Naive thymus-derived CD4-positive, alpha-beta T cell (primary cell): ENCODE results near the gene CLSTN1. TPM values are rescaled to one million over a fixed set of nuclear protein-coding genes. Genes with fewer than 3 reads are reported as not detected.

ENCODE experiments used
- ATAC-seq: fragments of 150-1000 bp; cut with Tn5 transposase; 2 replicates; pipeline ENCODE4 v1.10.0; 2021; ENCODE audit warnings: mild to moderate bottlenecking, moderate library complexity
- CTCF ChIA-PET: fragments of 350-600 bp; sonication (Branson Sonifier 250); formaldehyde crosslinking; loops from one replicate; lab custom pipeline; 2021; ENCODE audit warnings: antibody characterized with exemption; lab: Charles Lee
- POLR2A ChIA-PET: fragments of 350-600 bp; sonication (Branson Sonifier 250); formaldehyde crosslinking; loops from one replicate; lab custom pipeline; 2021; ENCODE audit warnings: antibody characterized with exemption, inconsistent platforms; lab: Charles Lee
- DNase-seq, 9 donors: peaks; one replicate each; pipeline versions ENCODE4 v3.0.0 to v3.0.0-alpha.2; 2020 to 2022; ENCODE audit warnings: mixed read lengths in 1 of 9
- H3K27ac ChIP-seq: one replicate; pipeline ENCODE4 v1.7.0; 2013; ENCODE audit warnings: mild to moderate bottlenecking, low read depth, low read length, moderate library complexity
- H3K27me3 ChIP-seq, 2 donors: one replicate each; pipeline ENCODE4 v1.7.0; 2013; ENCODE audit warnings: low read length in 2 of 2, mild to moderate bottlenecking in 2 of 2, moderate library complexity in 2 of 2; ENCODE audit not compliant: control insufficient read depth in 2 of 2, insufficient read depth in 2 of 2
- H3K36me3 ChIP-seq, 3 experiments: 1 replicate in 2 of 3; 2 replicates in 1 of 3; pipeline ENCODE4 v1.7.0; 2013; ENCODE audit warnings: low read length in 3 of 3, mild to moderate bottlenecking in 3 of 3, moderate library complexity in 1 of 3; ENCODE audit not compliant: insufficient read depth in 3 of 3, control insufficient read depth in 2 of 3
- H3K4me1 ChIP-seq, 2 donors: one replicate each; pipeline ENCODE4 v1.7.0; 2013; ENCODE audit warnings: low read length in 2 of 2, mild to moderate bottlenecking in 2 of 2, moderate library complexity in 1 of 2; ENCODE audit not compliant: control insufficient read depth in 2 of 2, insufficient read depth in 2 of 2
- H3K4me3 ChIP-seq: 2 replicates; pipeline ENCODE4 v1.7.0; 2013; ENCODE audit warnings: mild to moderate bottlenecking, low read length
- H3K9me3 ChIP-seq, 3 experiments: 1 replicate in 2 of 3; 2 replicates in 1 of 3; pipeline ENCODE4 v1.7.0; 2013; ENCODE audit warnings: low read length in 3 of 3; ENCODE audit not compliant: control insufficient read depth in 2 of 3
- H3K27ac Mint-ChIP-seq, 9 donors: one replicate each; pipeline ENCODE4 v1.8.0; 2020 to 2022; ENCODE audit warnings: mixed read lengths in 9 of 9, mild to moderate bottlenecking in 8 of 9, moderate library complexity in 5 of 9, inconsistent platforms in 2 of 9
- H3K27me3 Mint-ChIP-seq, 5 donors: one replicate each; pipeline ENCODE4 v1.8.0; 2021 to 2022; ENCODE audit warnings: mixed read lengths in 5 of 5, mild to moderate bottlenecking in 1 of 5
- H3K36me3 Mint-ChIP-seq, 5 donors: one replicate each; pipeline ENCODE4 v1.8.0; 2020 to 2022; ENCODE audit warnings: mixed read lengths in 5 of 5, mild to moderate bottlenecking in 3 of 5, inconsistent platforms in 1 of 5
- H3K4me1 Mint-ChIP-seq, 7 donors: one replicate each; pipeline ENCODE4 v1.8.0; 2020 to 2022; ENCODE audit warnings: mixed read lengths in 7 of 7, mild to moderate bottlenecking in 3 of 7, inconsistent platforms in 1 of 7
- H3K4me3 Mint-ChIP-seq, 10 donors: one replicate each; pipeline ENCODE4 v1.8.0; 2020 to 2022; ENCODE audit warnings: mild to moderate bottlenecking in 10 of 10, mixed read lengths in 10 of 10, moderate library complexity in 6 of 10, inconsistent platforms in 2 of 10
- H3K9me3 Mint-ChIP-seq, 11 donors: one replicate each; pipeline ENCODE4 v1.8.0; 2020 to 2022; ENCODE audit warnings: mixed read lengths in 11 of 11, mild to moderate bottlenecking in 4 of 11, inconsistent platforms in 1 of 11, moderate library complexity in 1 of 11
- intact Hi-C, 2 donors: fragments of 100-400 bp; cut with micrococcal nuclease; formaldehyde crosslinking; loops; one replicate each; pipeline ENCODE4 v1.15.1; 2023
- polyA plus RNA-seq, 2 donors: library from polyadenylated mRNA; unstranded; fragments of 300-500 nt; fragmentation: Illumina TruSeq; gene quantifications; one replicate each; pipeline ENCODE4 v1.2.3, GENCODE V29; 2021
- total RNA-seq, 6 experiments: library from RNA in 5 of 6; stranded (reverse) in 5 of 6; gene quantifications; 1 replicate in 5 of 6; 2 replicates in 1 of 6; pipeline ENCODE4 v1.2.3 and lab custom pipeline; 2021 to 2026

CLSTN1 gene
- total and polyA plus RNA-seq, 7 experiments from 2014 or later: 16.9 to 116 (median 78.3) TPM

- ATAC-seq (no peak), DNase-seq (no peak)
- ChIA-PET CTCF (interaction anchor here (0.6 to 1.1 kb wide), 2 partner anchors 54 to 74 kb away, joined by 3 read pairs; no protein-coding TSS in a partner anchor), POLR2A (interaction anchor here (0.8 to 1.2 kb wide), 2 partner anchors 10 to 12 kb away, joined by 3 read pairs; no protein-coding TSS in a partner anchor)
- Histone ChIP-seq H3K27me3 (no peaks in the 10 kb centered on the region), H3K9me3 (no peaks in the 10 kb centered on the region), H3K27ac (no peak overlapping the region), H3K36me3 (peaks cover 0 to 40% (median 5%) of the 10 kb centered on the region in 3 experiments), H3K4me1 (peaks cover 22 to 44% of the 10 kb centered on the region in 2 donors), H3K4me3 (no peak overlapping the region)
- Mint-ChIP-seq H3K27ac (peak overlapping the region in 6 of 9 donors; percentile 56 to 83 (median 75)), H3K36me3 (peaks cover 7 to 51% (median 26%) of the 10 kb centered on the region in 5 donors), H3K9me3 (peaks cover 0 to 6% (median 0%) of the 10 kb centered on the region in 11 donors), H3K27me3 (no peaks in the 10 kb centered on the region), H3K4me1 (peaks cover 39 to 80% (median 66%) of the 10 kb centered on the region in 7 donors), H3K4me3 (peak overlapping the region in 5 of 10 donors; percentile 8 to 54 (median 27))
- intact Hi-C loops: no loop called here
Observed at GRCh38 chr1:9700340-9700739, 123.4 kb downstream of the CLSTN1 start.

GRCh38 chr1:9699361-9699760, 124.4 kb downstream of the CLSTN1 start:
- H3K4me1 Mint-ChIP-seq: peaks cover 38 to 80% (median 65%) of the 10 kb centered on the region in 7 donors
- Histone ChIP-seq H3K9me3 (no peaks in the 10 kb centered on the region), H3K4me1 (peaks cover 19 to 36% of the 10 kb centered on the region in 2 donors), H3K27ac (no peak overlapping the region), H3K27me3 (no peaks in the 10 kb centered on the region), H3K36me3 (peaks cover 0 to 50% (median 5%) of the 10 kb centered on the region in 3 experiments), H3K4me3 (no peak overlapping the region)
- H3K27ac Mint-ChIP-seq: peak overlapping the region in 8 of 9 donors; percentile 21 to 86 (median 64)
- H3K27me3 Mint-ChIP-seq: no peaks in the 10 kb centered on the region
- ChIA-PET POLR2A (interaction anchor here (0.5 to 4.6 kb wide), 6 partner anchors 8 to 70 kb away, joined by 4 to 16 read pairs (median 6); partner anchors contain the start of gene PIK3CD), CTCF (interaction anchor here (0.8 to 1.1 kb wide), 2 partner anchors 13 to 85 kb away, joined by 3 read pairs; no protein-coding TSS in a partner anchor)
- intact Hi-C loops: no loop called here
- H3K4me3 Mint-ChIP-seq: peak overlapping the region in 4 of 10 donors; percentile 3 to 60 (median 23)
- H3K36me3 Mint-ChIP-seq: peaks cover 14 to 53% (median 33%) of the 10 kb centered on the region in 5 donors
- H3K9me3 Mint-ChIP-seq: peaks cover 0 to 6% (median 0%) of the 10 kb centered on the region in 11 donors
- ATAC-seq (no peak), DNase-seq (no peak)

GRCh38 chr1:9696793-9697192, 127.0 kb downstream of the CLSTN1 start:
- no peak overlapping the region for H3K27ac ChIP-seq
- H3K4me3 Mint-ChIP-seq: peak overlapping the region in 1 of 10 donors; percentile 47
- POLR2A ChIA-PET: interaction anchor here (0.9 to 4.6 kb wide), 3 partner anchors 18 to 37 kb away, joined by 3 to 16 read pairs (median 4); no protein-coding TSS in a partner anchor
- peaks cover 7 to 44% (median 27%) of the 10 kb centered on the region in 5 donors for H3K36me3 Mint-ChIP-seq
- H3K9me3 Mint-ChIP-seq: peaks cover 0 to 2% (median 0%) of the 10 kb centered on the region in 11 donors
- peaks cover 5 to 57% (median 8%) of the 10 kb centered on the region in 3 experiments for H3K36me3 ChIP-seq
- CTCF ChIA-PET: interaction anchor here (0.6 to 0.8 kb wide), 2 partner anchors 12 to 59 kb away, joined by 3 to 4 read pairs; no protein-coding TSS in a partner anchor
- no peak overlapping the region for H3K4me3 ChIP-seq
- H3K9me3 ChIP-seq: no peaks in the 10 kb centered on the region
- H3K27ac Mint-ChIP-seq: peak overlapping the region in 5 of 9 donors; percentile 46 to 89 (median 66)
- DNase-seq (no peak), ATAC-seq (no peak)
- intact Hi-C loops: no loop called here
- H3K4me1 Mint-ChIP-seq: peaks cover 24 to 80% (median 58%) of the 10 kb centered on the region in 7 donors
- H3K4me1 ChIP-seq: peaks cover 2 to 21% of the 10 kb centered on the region in 2 donors
- H3K27me3 ChIP-seq: no peaks in the 10 kb centered on the region
- no peaks in the 10 kb centered on the region for H3K27me3 Mint-ChIP-seq

GRCh38 chr1:9691691-9692090, 132.1 kb downstream of the CLSTN1 start:
- H3K9me3 ChIP-seq: no peaks in the 10 kb centered on the region
- intact Hi-C loops: no loop called here

GRCh38 chr1:9691108-9691445, 132.7 kb downstream of the CLSTN1 start:
- intact Hi-C loops: no loop called here
- Mint-ChIP-seq H3K27me3 (no peaks in the 10 kb centered on the region), H3K9me3 (peaks cover 0 to 2% (median 0%) of the 10 kb centered on the region in 11 donors), H3K4me3 (peak overlapping the region; percentile 89 to 98 (median 95)), H3K27ac (peak overlapping the region; percentile 41 to 93 (median 81)), H3K4me1 (peaks cover 39 to 82% (median 72%) of the 10 kb centered on the region in 7 donors), H3K36me3 (peaks cover 7 to 35% (median 21%) of the 10 kb centered on the region in 5 donors)
- ATAC-seq: no peak
- no peaks in the 10 kb centered on the region for H3K27me3 ChIP-seq
- CTCF ChIA-PET: interaction anchor here (1.1 to 1.7 kb wide), 5 partner anchors 12 to 65 kb away, joined by 4 to 7 read pairs (median 4); no protein-coding TSS in a partner anchor
- no peak overlapping the region for H3K4me3 ChIP-seq
- peak overlapping the region; percentile 66 for H3K27ac ChIP-seq
- POLR2A ChIA-PET: interaction anchor here (0.7 to 9.8 kb wide), 11 partner anchors 9 to 66 kb away, joined by 3 to 130 read pairs (median 11); partner anchors contain the start of gene PIK3CD
- peaks cover 43 to 53% of the 10 kb centered on the region in 2 donors for H3K4me1 ChIP-seq
- peak in 4 of 9 donors; percentile 30 to 72 (median 38) for DNase-seq
- H3K9me3 ChIP-seq: no peaks in the 10 kb centered on the region
- peaks cover 3 to 37% (median 8%) of the 10 kb centered on the region in 3 experiments for H3K36me3 ChIP-seq

More at GRCh38 chr1:9691691-9692090, 132.1 kb downstream of the CLSTN1 start:
- CTCF ChIA-PET: interaction anchor here (1.0 to 1.7 kb wide), 4 partner anchors 11 to 65 kb away, joined by 4 to 7 read pairs (median 5); no protein-coding TSS in a partner anchor
- peak overlapping the region; percentile 66 for H3K27ac ChIP-seq
- peaks cover 3 to 37% (median 8%) of the 10 kb centered on the region in 3 experiments for H3K36me3 ChIP-seq
- peaks cover 0 to 2% (median 0%) of the 10 kb centered on the region in 11 donors for H3K9me3 Mint-ChIP-seq
- no peak overlapping the region for H3K4me3 ChIP-seq
- H3K27ac Mint-ChIP-seq: peak overlapping the region; percentile 41 to 93 (median 81)
- H3K4me3 Mint-ChIP-seq: peak overlapping the region; percentile 89 to 98 (median 95)
- DNase-seq: no peak
- H3K27me3 ChIP-seq: no peaks in the 10 kb centered on the region
- ATAC-seq: no peak
- peaks cover 7 to 37% (median 21%) of the 10 kb centered on the region in 5 donors for H3K36me3 Mint-ChIP-seq
- POLR2A ChIA-PET: interaction anchor here (0.7 to 9.8 kb wide), 9 partner anchors 11 to 66 kb away, joined by 3 to 130 read pairs (median 13); partner anchors contain the start of gene PIK3CD
- peaks cover 38 to 48% of the 10 kb centered on the region in 2 donors for H3K4me1 ChIP-seq
- peaks cover 35 to 80% (median 70%) of the 10 kb centered on the region in 7 donors for H3K4me1 Mint-ChIP-seq
- H3K27me3 Mint-ChIP-seq: no peaks in the 10 kb centered on the region

- peaks cover 3 to 37% (median 8%) of the 10 kb centered on the region in 3 experiments for H3K36me3 ChIP-seq
- H3K27me3 Mint-ChIP-seq: no peaks in the 10 kb centered on the region
- H3K4me3 Mint-ChIP-seq: peak overlapping the region; percentile 89 to 98 (median 95)
- no peak for ATAC-seq
- H3K4me3 ChIP-seq: peak overlapping the region; percentile 54
- peak overlapping the region; percentile 66 for H3K27ac ChIP-seq
- DNase-seq: no peak
- H3K4me1 Mint-ChIP-seq: peaks cover 44 to 87% (median 77%) of the 10 kb centered on the region in 7 donors
- peak overlapping the region; percentile 75 to 93 (median 82) for H3K27ac Mint-ChIP-seq
- intact Hi-C loops: loop anchor here in 1 of 2 donors (1.0 kb wide), 1 partner anchor 11 kb away; no protein-coding TSS in a partner anchor
- H3K36me3 Mint-ChIP-seq: peaks cover 7 to 38% (median 21%) of the 10 kb centered on the region in 5 donors
- ChIA-PET POLR2A (interaction anchor here (0.7 to 9.8 kb wide), 13 partner anchors 10 to 65 kb away, joined by 3 to 130 read pairs (median 9); partner anchors contain the start of gene PIK3CD), CTCF (interaction anchor here (1.1 to 1.7 kb wide), 5 partner anchors 12 to 64 kb away, joined by 4 to 7 read pairs (median 4); no protein-coding TSS in a partner anchor)
- peaks cover 0 to 2% (median 0%) of the 10 kb centered on the region in 11 donors for H3K9me3 Mint-ChIP-seq
- peaks cover 47 to 53% of the 10 kb centered on the region in 2 donors for H3K4me1 ChIP-seq
- no peaks in the 10 kb centered on the region for H3K27me3 ChIP-seq
- H3K9me3 ChIP-seq: no peaks in the 10 kb centered on the region
Observed at GRCh38 chr1:9690440-9691107, 133.2 kb downstream of the CLSTN1 start.
